GM13976 (cell line): Measurements from ENCODE around the gene MSRB3.

Experiments used
- DNase-seq: peaks from one replicate; pipeline ENCODE4 v3.0.0; 2012; ENCODE audit warnings: low spot score
- in situ Hi-C: fragments of 300-500 bp; cut with MboI; formaldehyde crosslinking; loops from one replicate; pipeline ENCODE4 v1.12.0; 2022; ENCODE audit warnings: low sequenced_read_pairs, mixed read lengths, inconsistent platforms; ENCODE audit not compliant: unreplicated experiment
- TF ChIP-seq, protein P1 (sequence below): IDR thresholded peaks from 2 replicates; pipeline ENCODE4 v1.5.1; 2012; ENCODE audit warnings: borderline replicate concordance, mild to moderate bottlenecking; ENCODE audit not compliant: insufficient read depth; ENCODE audit errors: extremely low read depth, missing control alignments, control extremely low read depth

The MSRB3 gene

DNA sequence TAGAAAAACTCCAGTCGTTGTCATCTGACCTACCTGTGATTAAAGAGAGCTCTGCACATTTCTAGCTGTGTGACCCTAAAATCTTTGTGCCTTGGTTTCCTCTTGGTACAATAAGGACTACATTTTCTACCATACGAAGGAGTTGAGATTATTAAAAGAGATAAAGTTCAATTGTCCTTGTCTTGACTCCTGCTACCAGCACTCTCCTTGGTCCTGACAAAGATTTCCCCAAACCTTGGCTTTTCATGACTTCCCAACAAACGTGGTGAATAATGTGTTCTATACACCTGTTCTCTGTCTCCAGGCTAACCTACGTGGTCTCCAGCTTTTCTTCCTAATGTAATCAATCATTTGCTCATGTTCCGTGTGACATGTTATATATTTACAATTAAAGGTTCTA lies 223.5 kb downstream of the MSRB3 start:
- no peak for DNase-seq
- in situ Hi-C loops = no loop called here
- TF ChIP-seq, protein P1, sequence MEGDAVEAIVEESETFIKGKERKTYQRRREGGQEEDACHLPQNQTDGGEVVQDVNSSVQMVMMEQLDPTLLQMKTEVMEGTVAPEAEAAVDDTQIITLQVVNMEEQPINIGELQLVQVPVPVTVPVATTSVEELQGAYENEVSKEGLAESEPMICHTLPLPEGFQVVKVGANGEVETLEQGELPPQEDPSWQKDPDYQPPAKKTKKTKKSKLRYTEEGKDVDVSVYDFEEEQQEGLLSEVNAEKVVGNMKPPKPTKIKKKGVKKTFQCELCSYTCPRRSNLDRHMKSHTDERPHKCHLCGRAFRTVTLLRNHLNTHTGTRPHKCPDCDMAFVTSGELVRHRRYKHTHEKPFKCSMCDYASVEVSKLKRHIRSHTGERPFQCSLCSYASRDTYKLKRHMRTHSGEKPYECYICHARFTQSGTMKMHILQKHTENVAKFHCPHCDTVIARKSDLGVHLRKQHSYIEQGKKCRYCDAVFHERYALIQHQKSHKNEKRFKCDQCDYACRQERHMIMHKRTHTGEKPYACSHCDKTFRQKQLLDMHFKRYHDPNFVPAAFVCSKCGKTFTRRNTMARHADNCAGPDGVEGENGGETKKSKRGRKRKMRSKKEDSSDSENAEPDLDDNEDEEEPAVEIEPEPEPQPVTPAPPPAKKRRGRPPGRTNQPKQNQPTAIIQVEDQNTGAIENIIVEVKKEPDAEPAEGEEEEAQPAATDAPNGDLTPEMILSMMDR = no peak

DNA sequence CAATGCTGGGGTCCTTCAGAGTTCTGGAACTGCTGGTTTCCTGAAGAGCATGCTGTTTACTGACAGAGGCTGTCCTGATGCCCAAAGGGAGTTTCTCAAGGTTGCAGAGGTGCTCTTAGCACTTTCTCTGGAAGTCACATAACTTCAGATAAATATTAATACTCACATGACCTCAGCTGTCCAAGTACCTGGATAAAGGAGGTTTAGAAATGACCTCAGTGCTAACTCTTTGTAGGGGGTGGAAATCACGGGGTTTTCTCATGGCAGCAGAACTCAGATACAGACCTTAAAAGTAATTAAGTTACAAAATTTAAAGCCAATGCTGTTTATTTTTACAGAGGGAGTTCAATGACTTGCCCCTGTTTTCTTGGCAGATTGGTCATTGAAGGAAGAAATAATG lies 225.9 kb downstream of the MSRB3 start:
- in situ Hi-C loops = no loop called here

DNA sequence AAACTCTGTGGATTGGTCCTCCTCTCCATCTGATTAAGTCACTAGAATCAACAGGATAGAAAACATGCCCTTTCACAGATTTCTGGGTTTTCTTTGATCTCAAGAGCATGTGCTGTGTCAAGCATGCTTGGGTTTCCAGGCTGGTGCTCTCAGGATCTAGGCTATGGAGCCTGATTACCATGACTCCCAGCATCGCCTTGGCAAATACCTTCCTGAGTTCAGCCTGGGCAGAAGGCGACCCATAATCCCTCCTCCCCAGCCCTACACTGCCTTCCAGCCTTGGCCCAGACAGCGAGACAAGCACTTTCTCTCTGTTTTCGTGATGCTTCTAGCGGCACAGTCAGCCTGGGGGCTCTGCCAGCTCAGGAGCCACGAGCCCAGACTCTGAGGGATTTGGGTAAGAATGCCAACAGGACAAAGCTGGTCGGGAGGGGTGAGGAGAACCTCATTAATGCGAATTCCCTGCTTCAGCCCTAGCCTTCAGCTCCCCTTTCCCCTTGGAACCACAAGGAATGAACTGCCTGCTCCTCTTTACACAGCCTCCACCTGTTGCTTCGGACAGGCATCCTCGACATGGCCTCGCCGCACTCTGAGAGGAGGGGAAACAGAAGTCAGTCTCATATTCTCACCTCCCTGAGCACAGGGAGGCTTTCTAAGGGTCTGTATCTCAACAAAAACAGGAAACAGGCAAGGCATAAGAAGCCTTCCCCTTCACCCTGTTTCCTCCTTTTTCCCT lies 227.1 kb downstream of the MSRB3 start:
- in situ Hi-C loops = no loop called here

More for the DNA sequence above, 225.9 kb downstream of the MSRB3 start:
- DNase-seq = no peak
- TF ChIP-seq, protein P1 = no peak

DNA sequence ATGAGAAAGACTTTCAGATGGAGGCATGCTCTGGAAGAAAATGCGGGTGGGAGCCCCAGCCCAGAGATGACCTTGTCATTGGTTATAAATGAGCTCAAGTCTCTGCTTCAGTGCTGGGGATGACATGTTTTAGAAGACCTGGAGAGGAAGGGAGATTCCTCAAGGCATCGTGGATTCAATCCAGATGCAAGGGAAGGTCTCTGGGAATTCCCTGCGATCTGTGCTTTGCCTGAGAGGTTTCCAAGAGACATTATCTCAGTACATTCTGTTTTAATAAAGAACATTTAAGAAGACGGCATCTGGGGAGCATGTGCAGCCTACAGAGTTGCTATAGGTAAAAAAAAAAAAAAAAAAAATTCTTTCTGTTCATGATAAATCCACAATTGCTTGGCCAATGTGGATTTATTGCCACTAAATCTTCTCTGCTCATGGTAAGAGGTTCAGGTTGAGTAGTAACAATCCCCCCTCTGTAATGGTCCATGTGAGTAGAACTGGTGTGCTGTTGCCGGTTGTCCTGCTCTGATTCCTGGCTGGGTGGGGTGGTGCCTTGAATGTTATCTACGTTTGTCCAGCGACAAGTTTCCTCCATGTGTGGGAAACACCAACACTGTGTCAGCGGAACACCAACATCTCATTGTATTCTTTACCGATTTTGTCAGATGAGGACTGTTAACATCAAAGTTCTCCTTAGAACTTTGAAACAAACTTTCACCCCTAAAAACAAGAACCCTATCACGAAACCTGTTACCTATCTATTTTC lies 230.0 kb downstream of the MSRB3 start:
- TF ChIP-seq, protein P1 = no peak
- in situ Hi-C loops = no loop called here

More for the DNA sequence above, 227.1 kb downstream of the MSRB3 start:
- DNase-seq = no peak
- TF ChIP-seq, protein P1 = no peak

DNA sequence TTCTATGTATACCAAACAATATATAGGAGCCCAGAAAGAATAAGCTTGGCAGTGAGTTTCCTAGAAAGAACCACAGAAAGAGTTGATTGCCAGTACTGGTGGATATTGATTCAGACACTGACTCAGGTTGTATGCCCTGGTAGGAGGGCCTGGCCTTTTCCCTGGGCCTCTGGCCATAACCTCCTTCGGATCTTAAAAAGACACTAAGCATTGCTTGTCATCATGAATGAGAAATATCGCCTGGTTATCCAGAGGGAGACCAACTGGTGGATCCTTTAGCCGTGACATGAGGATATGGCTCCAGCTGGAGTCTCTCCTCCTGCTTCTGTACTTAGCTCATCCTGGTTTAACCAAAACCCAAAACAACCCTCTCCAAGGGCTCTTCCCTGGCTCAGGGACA lies 231.5 kb downstream of the MSRB3 start:
- DNase-seq = no peak
- in situ Hi-C loops = no loop called here
- TF ChIP-seq, protein P1 = no peak

More for the DNA sequence above, 230.0 kb downstream of the MSRB3 start:
- DNase-seq = no peak

DNA sequence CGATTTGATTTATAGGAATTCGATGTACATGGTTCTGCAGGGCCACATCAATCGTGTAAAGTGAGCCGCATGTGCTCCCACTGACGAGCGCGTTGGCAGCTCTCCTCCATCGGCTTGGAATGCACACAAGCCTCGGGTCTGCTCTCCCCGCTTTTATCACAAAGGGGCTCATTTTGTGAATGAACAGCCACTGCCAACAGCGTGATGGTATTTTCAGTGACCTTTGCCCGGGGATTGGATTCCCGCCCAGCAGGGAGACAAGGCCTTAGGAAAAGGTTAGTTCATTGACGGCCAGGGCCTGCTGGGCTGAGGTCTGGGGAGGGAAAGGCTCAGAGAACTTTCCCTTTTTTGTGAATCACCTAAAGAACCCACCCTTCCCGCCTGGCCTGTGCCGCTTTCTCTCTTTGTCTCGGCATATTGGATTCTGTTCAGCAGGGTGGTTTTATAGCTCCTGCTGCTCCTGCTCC lies 232.1 kb downstream of the MSRB3 start:
- no peak for DNase-seq
- TF ChIP-seq, protein P1 = no peak
- in situ Hi-C loops = no loop called here
